ENCODE results near the gene EPAS1.

GRCh38 chr2:46335391-46336282 lies 38.4 kb downstream of the EPAS1 start:
- TF ChIP-seq CTCF (IDR thresholded peaks at IDR 0.05) (no peak), ZBTB21 (CRISPR knock-in tag; IDR thresholded peaks at IDR 0.05; ENCODE audit: borderline replicate concordance) (no peak)

Measured in WTC11 (cell line).